ENCODE measurements around the gene TTC34. TPM values are rescaled to one million over a fixed set of nuclear protein-coding genes. Genes with fewer than 3 reads are reported as not detected.

TTC34 gene
- total RNA-seq, 1 experiment from 2014 or later: 0.61 TPM

GRCh38 chr1:2824999-2825398, 23.5 kb upstream of the TTC34 start:
- H3K27ac Mint-ChIP-seq: no peak overlapping the region
- no peak overlapping the region for H3K4me3 Mint-ChIP-seq
- ChIA-PET POLR2A (no interaction called here), CTCF (no interaction called here)
- no peak for TF ChIP-seq ARID4B (CRISPR knock-in tag; IDR thresholded peaks at IDR 0.05; ENCODE audit: borderline replicate concordance)
- TF ChIP-seq USF1 (CRISPR knock-in tag; IDR thresholded peaks at IDR 0.05): no peak
- TF ChIP-seq JUN (CRISPR knock-in tag; IDR thresholded peaks at IDR 0.05): no peak
- no peak for TF ChIP-seq TEAD1 (CRISPR knock-in tag; IDR thresholded peaks at IDR 0.05)
- no peak for TF ChIP-seq ATF3 (CRISPR knock-in tag; conservative IDR thresholded peaks at IDR 0.05)
- no peak for TF ChIP-seq TEAD4 (CRISPR knock-in tag; IDR thresholded peaks at IDR 0.05)
- TF ChIP-seq ZNF512 (CRISPR knock-in tag; IDR thresholded peaks at IDR 0.05; ENCODE audit: borderline replicate concordance): no peak
- TF ChIP-seq ZNF138 (CRISPR knock-in tag; conservative IDR thresholded peaks at IDR 0.05): no peak
- no peak for TF ChIP-seq SMAD4 (CRISPR knock-in tag; IDR thresholded peaks at IDR 0.05)
- no peak for TF ChIP-seq MXD4 (CRISPR knock-in tag; IDR thresholded peaks at IDR 0.05; ENCODE audit: borderline replicate concordance)
- DNase-seq (ENCODE audit: low spot score) (no peak), ATAC-seq (no peak)
- no peaks in the 10 kb centered on the region for H3K4me1 Mint-ChIP-seq
- peaks cover 30% of the 10 kb centered on the region for H3K9me3 Mint-ChIP-seq
- H3K27me3 Mint-ChIP-seq (ENCODE audit: low read depth): peaks cover 7% of the 10 kb centered on the region
- H3K36me3 Mint-ChIP-seq: peaks cover 24% of the 10 kb centered on the region

GRCh38 chr1:2823921-2824610, 22.6 kb upstream of the TTC34 start:
- peaks cover 13% of the 10 kb centered on the region for H3K27me3 Mint-ChIP-seq (ENCODE audit: low read depth)
- ChIA-PET CTCF (no interaction called here), POLR2A (interaction anchor here (0.7 kb wide), 1 partner anchor 71 kb away, joined by 3 read pairs; no protein-coding TSS in a partner anchor)
- H3K4me3 Mint-ChIP-seq: no peak overlapping the region
- ATAC-seq: no peak
- peaks cover 33% of the 10 kb centered on the region for H3K36me3 Mint-ChIP-seq
- H3K27ac Mint-ChIP-seq: no peak overlapping the region
- H3K9me3 Mint-ChIP-seq: peaks cover 39% of the 10 kb centered on the region
- DNase-seq (ENCODE audit: low spot score): no peak
- H3K4me1 Mint-ChIP-seq: no peaks in the 10 kb centered on the region
- TF ChIP-seq ZBTB43 (CRISPR knock-in tag; IDR thresholded peaks at IDR 0.05) (no peak), FOXJ3 (CRISPR knock-in tag; IDR thresholded peaks at IDR 0.05; ENCODE audit: borderline replicate concordance) (no peak), ERG (CRISPR knock-in tag; IDR thresholded peaks at IDR 0.05) (no peak), ATF1 (CRISPR knock-in tag; IDR thresholded peaks at IDR 0.05) (no peak), NR3C1 (CRISPR knock-in tag; conservative IDR thresholded peaks at IDR 0.05; ENCODE audit: low read depth) (no peak), CREM (CRISPR knock-in tag; IDR thresholded peaks at IDR 0.05) (no peak), JUN (CRISPR knock-in tag; IDR thresholded peaks at IDR 0.05) (no peak), ATF2 (CRISPR knock-in tag; IDR thresholded peaks at IDR 0.05; ENCODE audit: borderline replicate concordance, low read depth) (no peak), ZNF281 (CRISPR knock-in tag; IDR thresholded peaks at IDR 0.05) (no peak), OVOL2 (CRISPR knock-in tag; IDR thresholded peaks at IDR 0.05; ENCODE audit: borderline replicate concordance) (no peak), ZNF671 (CRISPR knock-in tag; IDR thresholded peaks at IDR 0.05) (no peak)
